Adipocyte (in vitro differentiated cells): ENCODE data around the gene IL17RA.
"Not testable (repeated sequence)": the region's sequence is repeated elsewhere in the genome, so short reads cannot be mapped to it uniquely, and the experiment has no call there.

ENCODE experiments used
- DNase-seq: peaks from one replicate; pipeline ENCODE4 v3.0.0-alpha.2; 2015; ENCODE audit warnings: low read depth
- H3K27me3 ChIP-seq: replicated peaks from 2 replicates; pipeline ENCODE4 v1.7.0; 2013; ENCODE audit warnings: mild to moderate bottlenecking, low read length, moderate library complexity; ENCODE audit not compliant: control insufficient read depth, insufficient read depth
- H3K36me3 ChIP-seq: 2 replicates; pipeline ENCODE4 v1.7.0; 2013; ENCODE audit warnings: low read length, mild to moderate bottlenecking, moderate library complexity; ENCODE audit not compliant: control insufficient read depth, insufficient read depth, severe bottlenecking
- H3K4me1 ChIP-seq: 2 replicates; pipeline ENCODE4 v1.7.0; 2013; ENCODE audit warnings: mild to moderate bottlenecking, low read length, moderate library complexity; ENCODE audit not compliant: control insufficient read depth, insufficient read depth
- H3K4me3 ChIP-seq: 2 replicates; pipeline ENCODE4 v1.7.0; 2013; ENCODE audit warnings: mild to moderate bottlenecking, low read length, moderate library complexity
- H3K9ac ChIP-seq: 2 replicates; pipeline ENCODE4 v1.7.0; 2013; ENCODE audit warnings: mild to moderate bottlenecking, low read length, moderate library complexity
- H3K9me3 ChIP-seq: 2 replicates; pipeline ENCODE4 v1.7.0; 2013; ENCODE audit warnings: mild to moderate bottlenecking, low read length, moderate library complexity; ENCODE audit not compliant: control insufficient read depth

The IL17RA gene, protein sequence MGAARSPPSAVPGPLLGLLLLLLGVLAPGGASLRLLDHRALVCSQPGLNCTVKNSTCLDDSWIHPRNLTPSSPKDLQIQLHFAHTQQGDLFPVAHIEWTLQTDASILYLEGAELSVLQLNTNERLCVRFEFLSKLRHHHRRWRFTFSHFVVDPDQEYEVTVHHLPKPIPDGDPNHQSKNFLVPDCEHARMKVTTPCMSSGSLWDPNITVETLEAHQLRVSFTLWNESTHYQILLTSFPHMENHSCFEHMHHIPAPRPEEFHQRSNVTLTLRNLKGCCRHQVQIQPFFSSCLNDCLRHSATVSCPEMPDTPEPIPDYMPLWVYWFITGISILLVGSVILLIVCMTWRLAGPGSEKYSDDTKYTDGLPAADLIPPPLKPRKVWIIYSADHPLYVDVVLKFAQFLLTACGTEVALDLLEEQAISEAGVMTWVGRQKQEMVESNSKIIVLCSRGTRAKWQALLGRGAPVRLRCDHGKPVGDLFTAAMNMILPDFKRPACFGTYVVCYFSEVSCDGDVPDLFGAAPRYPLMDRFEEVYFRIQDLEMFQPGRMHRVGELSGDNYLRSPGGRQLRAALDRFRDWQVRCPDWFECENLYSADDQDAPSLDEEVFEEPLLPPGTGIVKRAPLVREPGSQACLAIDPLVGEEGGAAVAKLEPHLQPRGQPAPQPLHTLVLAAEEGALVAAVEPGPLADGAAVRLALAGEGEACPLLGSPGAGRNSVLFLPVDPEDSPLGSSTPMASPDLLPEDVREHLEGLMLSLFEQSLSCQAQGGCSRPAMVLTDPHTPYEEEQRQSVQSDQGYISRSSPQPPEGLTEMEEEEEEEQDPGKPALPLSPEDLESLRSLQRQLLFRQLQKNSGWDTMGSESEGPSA

DNA sequence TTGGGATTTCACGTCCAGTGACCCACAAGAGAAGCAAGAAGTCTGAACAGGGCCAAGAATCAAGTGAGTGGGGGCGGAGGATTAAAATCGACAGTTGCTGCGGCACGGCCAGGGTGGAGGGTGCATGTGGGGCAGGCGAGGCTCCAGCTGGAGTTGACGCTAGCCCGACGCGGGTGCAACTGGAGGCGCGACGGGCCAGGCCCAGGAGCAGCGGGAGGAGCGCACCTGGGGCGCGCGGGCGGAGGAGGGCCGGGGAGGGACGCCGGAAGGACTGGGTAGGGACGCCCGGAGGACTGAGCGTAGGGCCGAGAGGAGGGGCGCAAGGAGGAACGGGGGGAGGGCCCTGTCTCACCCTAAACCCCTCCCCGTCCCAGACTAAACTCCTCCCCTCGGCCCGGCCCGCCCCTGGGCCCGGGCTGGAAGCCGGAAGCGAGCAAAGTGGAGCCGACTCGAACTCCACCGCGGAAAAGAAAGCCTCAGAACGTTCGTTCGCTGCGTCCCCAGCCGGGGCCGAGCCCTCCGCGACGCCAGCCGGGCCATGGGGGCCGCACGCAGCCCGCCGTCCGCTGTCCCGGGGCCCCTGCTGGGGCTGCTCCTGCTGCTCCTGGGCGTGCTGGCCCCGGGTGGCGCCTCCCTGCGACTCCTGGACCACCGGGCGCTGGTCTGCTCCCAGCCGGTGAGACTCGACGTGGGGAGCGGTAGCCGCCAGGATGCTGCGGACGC, at the start of gene IL17RA:
Gene IL17RA (plus strand): TSS at position 447 of the 723 bp plus-strand sequence. CDS start 92 bp downstream, at position 539.
- peak; percentile 95 for DNase-seq
- H3K4me1 ChIP-seq: peaks cover 26% of the 10 kb centered on the region
- H3K4me3 ChIP-seq: peak within 1 kb of the TSS; percentile 90
- no peaks in the 10 kb centered on the region for H3K27me3 ChIP-seq
- H3K36me3 ChIP-seq: no peaks in the 10 kb centered on the region
- H3K9ac ChIP-seq: peak within 1 kb of the TSS; percentile 95
- H3K9me3 ChIP-seq: no peaks in the 10 kb centered on the region

DNA sequence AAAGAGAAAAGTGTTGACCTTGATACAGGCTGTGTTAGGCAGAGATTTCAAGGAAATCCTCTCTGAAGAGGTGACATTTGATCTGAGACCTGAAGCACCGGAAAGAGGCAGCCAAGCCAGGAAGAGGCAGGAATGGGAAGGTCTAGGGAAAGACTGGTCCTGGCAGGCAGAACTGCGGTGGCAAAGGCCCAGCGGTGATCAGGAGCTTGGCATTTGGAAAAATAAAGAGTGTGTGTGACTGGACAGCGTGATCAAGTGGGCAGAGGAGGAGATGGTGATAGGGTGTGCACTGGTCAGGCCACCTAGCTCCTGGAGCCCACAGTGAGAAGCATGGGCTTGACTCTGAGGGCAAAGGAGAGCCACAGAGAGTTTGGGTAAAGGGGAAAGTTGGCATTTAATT, 49.6 kb upstream of the IL17RA start:
- H3K27me3 ChIP-seq: no peaks in the 10 kb centered on the region
- H3K4me3 ChIP-seq: no peak overlapping the region
- H3K36me3 ChIP-seq: no peaks in the 10 kb centered on the region
- H3K4me1 ChIP-seq: peaks cover 4% of the 10 kb centered on the region
- no peak for DNase-seq
- H3K9ac ChIP-seq: no peak overlapping the region
- no peaks in the 10 kb centered on the region for H3K9me3 ChIP-seq

DNA sequence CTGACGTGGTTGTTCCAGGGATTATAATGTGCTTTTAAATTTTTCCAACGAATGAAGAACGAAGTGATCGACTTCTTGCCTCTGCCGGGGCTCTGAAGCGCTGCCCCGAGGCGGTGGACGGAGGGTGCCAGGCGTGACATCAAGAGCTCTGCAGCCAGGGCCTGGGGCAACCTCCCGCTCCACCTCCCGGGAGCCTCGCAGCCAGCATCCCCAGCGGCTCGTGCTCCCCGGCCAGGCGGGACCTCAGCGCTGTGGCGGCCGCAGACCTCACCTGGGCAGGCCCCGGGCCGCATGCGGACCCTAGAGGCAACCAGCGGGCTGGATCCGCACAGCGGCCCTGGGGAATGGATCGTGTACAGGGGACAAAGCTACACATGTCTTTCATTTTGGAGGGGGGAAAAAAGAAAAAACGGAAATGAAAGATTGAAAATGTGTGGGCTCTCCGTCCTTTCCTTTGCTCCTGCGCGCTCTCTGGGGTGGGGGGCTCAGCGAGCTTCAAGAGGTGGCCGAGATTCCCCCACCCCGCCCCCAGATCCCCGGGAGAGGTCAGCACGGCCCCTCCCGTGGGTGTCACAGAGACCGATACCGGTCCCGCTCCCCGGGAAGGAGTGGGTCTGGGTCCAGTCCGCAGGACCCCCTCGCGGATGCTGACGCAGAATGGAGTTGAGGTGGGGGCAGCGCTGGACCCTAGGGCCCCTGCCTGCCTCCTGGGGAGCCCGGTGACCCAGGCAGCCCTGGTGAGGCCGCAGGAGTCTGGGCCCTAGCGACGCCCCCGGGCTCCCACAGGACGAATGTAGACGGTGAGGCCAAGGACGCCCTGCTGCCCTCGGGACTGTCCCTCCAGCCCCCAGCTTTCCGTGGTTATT, 48.6 kb upstream of the IL17RA start:
- H3K9me3 ChIP-seq, DNase-seq, H3K36me3 ChIP-seq, H3K27me3 ChIP-seq, H3K4me1 ChIP-seq: not testable (repeated sequence)
- Histone ChIP-seq H3K9ac (peak overlapping the region; percentile 68), H3K4me3 (peak overlapping the region; percentile 65)

DNA sequence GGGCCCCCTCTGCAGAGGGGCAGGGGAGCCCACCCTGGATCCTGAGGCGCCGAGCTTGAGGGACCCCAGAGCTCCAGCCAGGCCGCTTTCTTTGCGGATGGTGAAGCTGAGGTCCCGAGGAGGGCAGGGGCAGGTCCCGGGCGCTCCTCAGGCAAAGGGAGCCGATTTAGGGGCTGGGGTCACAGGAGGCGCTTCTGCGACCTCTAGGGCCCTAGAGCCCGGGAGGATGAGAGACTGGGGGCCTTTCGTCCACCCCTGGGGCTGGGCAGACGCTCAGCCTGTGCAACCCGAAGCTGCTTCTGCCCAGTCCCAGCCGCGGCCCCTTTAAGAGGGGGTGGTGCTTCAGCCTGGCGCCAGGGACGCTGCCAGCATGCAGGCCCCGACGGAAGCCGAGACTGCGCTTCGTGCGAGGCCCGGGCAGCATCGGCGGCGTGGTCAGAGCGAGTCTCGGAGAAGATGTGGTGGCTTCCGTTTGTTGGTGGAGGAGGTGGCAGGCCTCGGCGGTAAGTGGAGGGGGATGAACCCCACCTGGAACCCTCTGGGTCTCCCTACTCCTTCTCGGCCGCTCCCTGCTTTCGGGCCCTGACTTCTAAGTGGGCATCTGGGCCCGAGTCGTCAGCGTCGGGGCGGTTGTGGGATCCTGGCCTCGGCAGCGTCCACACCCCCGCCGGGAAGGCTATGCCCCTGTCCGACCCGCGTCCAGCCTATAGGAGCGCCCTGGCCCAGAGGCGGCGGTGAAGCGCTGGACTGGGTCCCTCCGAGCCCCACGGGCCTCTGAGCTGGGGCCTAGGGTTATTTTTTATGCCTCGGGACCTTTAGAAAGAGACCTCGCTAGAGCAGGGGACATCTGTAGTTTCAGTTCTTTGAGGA, 47.7 kb upstream of the IL17RA start:
- H3K27me3 ChIP-seq, H3K36me3 ChIP-seq, H3K4me1 ChIP-seq, H3K9me3 ChIP-seq, DNase-seq: not testable (repeated sequence)
- H3K4me3 ChIP-seq: peak overlapping the region; percentile 79
- peak overlapping the region; percentile 81 for H3K9ac ChIP-seq

DNA sequence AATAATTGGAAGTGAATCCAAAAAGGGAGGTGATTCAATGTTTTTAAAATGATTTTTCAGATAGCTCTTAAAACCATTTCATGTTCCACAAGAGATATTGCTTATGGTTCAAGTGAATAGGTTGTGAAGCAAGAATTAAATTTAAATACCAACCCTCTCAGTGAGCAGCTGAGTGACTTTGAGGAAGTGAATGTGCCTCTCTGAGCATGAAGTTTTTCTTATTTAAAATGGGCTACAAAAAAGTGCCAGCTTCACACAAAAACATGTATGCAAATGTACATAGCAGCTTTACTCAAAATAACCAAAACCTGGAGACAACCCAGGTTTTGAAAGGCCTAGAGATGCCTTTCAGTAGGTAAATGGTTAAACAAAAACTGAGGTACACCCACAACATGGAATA, 41.3 kb upstream of the IL17RA start:
- no peak overlapping the region for H3K9ac ChIP-seq
- no peak for DNase-seq
- H3K36me3 ChIP-seq: peaks cover 14% of the 10 kb centered on the region
- peaks cover 3% of the 10 kb centered on the region for H3K4me1 ChIP-seq
- H3K27me3 ChIP-seq: no peaks in the 10 kb centered on the region
- H3K4me3 ChIP-seq: no peak overlapping the region
- H3K9me3 ChIP-seq: no peaks in the 10 kb centered on the region

DNA sequence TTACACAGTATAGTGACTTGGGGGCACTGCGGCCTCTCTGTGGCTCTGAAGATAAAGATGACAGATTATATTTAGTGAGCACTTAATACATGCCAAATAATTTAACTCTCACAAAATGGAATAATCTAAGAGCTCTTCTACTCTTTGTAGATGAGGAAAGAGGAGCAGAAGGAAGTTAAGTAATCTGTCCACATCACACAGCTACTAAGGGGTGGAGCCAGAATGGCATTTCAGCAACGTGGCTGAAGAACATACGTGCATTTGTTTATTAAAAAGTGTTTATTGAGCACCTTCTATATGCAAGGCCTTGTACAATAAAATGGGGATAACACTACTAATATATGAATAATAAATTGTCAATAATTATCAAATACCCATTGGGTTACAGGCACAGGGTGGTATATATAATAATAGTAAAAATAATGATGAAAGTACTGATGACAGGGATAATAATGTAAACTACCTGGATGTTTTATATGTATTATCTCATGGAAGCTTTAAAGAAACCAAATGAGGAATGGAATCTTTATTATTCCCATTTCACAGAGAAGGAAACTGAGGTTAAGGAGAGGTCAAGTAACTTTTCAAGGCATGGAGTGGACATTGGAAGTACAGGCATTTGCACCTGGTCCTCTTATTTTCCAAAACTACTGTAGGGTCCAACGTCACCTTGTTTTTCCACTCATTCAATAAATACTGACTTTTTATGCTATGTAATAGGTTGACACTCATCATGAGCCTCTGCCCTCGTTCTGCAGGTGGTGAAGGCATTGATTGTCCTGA, 38.0 kb upstream of the IL17RA start:
- no peak overlapping the region for H3K4me3 ChIP-seq

DNA sequence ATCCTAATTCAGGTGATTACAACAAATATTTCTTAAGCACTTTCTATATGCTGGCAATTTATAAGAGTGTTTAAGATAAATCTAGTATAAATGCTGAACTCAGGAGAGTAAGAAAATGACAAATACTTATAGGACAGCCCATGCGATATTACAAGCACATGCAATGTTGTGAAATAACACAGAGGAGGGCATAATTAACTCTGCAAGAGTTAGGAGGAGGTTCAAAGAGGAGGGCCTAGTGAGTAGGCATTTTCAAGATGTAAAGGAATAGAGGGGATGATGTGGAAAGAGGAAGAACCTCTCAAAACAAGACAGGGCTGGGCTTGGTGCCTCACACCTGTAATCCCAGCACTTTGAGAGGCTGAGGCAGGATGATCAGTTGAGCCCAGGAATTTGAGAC, 37.1 kb upstream of the IL17RA start:
- no peak for DNase-seq
- Histone ChIP-seq H3K4me1 (no peaks in the 10 kb centered on the region), H3K9me3 (no peaks in the 10 kb centered on the region)

More for the DNA sequence above, 38.0 kb upstream of the IL17RA start:
- H3K27me3 ChIP-seq: no peaks in the 10 kb centered on the region
- no peaks in the 10 kb centered on the region for H3K9me3 ChIP-seq
- peaks cover 35% of the 10 kb centered on the region for H3K36me3 ChIP-seq
- no peak for DNase-seq
- H3K9ac ChIP-seq: no peak overlapping the region
- no peaks in the 10 kb centered on the region for H3K4me1 ChIP-seq

DNA sequence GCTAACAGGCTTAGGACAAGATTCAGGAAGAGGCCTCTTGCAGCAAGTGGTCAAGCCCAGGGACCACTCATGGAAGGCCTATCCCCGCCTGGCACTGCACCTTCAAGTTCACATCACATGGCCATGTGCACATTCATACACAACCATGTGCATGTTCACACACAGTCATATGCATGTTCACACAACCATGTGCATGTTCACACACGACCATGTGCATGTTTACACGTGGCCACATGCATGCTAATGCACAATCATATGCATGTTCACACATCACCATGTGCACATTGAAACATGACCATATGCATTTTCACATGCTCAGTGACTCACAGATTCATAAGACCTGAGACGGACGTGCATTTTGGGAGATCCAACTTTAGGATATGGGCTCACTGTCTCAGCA, 28.7 kb upstream of the IL17RA start:
- Histone ChIP-seq H3K36me3 (peaks cover 17% of the 10 kb centered on the region), H3K4me3 (no peak overlapping the region), H3K9ac (no peak overlapping the region), H3K9me3 (no peaks in the 10 kb centered on the region), H3K27me3 (no peaks in the 10 kb centered on the region), H3K4me1 (no peaks in the 10 kb centered on the region)
- no peak for DNase-seq

More for the DNA sequence above, 37.1 kb upstream of the IL17RA start:
- Histone ChIP-seq H3K36me3 (peaks cover 39% of the 10 kb centered on the region), H3K27me3 (no peaks in the 10 kb centered on the region), H3K4me3 (no peak overlapping the region), H3K9ac (no peak overlapping the region)

DNA sequence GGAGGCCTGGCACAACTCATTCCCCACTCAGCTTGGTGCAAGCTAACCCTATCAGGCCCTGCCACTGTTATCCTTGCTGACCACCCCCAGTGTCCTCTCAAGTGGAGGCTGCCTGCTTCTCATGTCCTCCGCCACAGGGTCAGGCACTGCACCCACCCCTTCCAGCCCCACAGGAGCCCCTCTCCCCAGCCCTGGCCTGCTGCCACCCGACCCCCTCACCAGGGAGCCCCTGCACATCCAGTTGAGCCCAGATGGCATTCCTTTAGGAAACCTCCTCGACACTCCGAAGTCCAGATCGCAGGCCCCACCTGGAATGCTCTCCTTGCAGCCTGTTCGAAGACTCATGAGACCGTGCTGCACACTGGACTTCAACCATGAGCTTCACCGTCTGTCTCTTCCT, 28.0 kb upstream of the IL17RA start:
- DNase-seq: no peak
- Histone ChIP-seq H3K9ac (no peak overlapping the region), H3K27me3 (no peaks in the 10 kb centered on the region), H3K4me3 (no peak overlapping the region), H3K36me3 (peaks cover 10% of the 10 kb centered on the region), H3K4me1 (no peaks in the 10 kb centered on the region), H3K9me3 (no peaks in the 10 kb centered on the region)
